ENCODE data around the gene TNS1. TPM values are rescaled to one million over a fixed set of nuclear protein-coding genes. Genes with fewer than 3 reads are reported as not detected.

Gene TNS1
- polyA plus RNA-seq, 4 donors: 56.1 to 65.8 (median 61.6) TPM

DNA sequence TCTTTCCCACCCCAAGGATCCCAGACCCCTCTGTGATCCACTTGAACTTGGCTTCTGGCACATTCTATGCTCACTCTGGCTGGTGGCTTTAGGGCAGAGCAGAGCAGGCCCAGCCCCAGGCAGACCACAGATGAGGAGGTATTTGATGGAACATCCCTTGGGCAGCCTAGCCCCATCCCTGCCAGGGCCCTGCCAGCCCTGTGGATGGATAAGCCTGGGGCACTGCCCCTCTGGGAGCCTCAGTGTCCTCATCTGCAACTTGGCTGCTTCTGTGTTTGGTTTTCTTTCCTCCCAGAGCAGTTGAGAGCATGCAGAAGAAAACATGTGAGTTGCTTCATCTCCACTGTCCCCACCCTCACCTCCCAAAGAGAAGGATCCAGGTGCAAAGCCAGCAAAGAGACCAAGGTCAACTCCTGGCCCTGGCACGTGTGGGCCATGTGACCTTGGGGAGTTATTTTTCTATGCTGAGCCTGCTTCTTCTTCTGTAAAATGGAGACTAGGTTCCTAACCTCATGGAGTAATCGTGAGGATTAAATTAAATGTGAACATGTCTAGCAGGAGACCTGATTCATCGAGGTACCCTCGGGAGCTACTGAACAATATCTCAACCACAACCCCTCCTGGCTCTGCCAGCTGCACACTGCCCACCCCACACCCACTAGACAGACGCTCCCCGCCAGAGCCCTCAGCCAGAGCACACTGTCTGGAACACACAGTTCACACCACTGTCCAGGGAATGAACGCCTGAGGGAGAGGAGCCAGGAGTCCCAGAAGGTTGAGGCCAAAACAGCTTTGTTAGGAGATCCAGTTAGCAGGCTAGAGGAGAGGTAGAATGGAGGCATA, 14.6 kb upstream of the TNS1 start:
- DNase-seq (ENCODE audit: low read depth in 4 of 4, low spot score in 3 of 4): no peak

- DNase-seq (ENCODE audit: low read depth in 4 of 4, low spot score in 3 of 4): no peak
Observed at GRCh38 chr2:218016810-218017209, 14.0 kb upstream of the TNS1 start.

GRCh38 chr2:218015586-218016521, 13.1 kb upstream of the TNS1 start:
- no peak for DNase-seq (ENCODE audit: low read depth in 4 of 4, low spot score in 3 of 4)

DNA sequence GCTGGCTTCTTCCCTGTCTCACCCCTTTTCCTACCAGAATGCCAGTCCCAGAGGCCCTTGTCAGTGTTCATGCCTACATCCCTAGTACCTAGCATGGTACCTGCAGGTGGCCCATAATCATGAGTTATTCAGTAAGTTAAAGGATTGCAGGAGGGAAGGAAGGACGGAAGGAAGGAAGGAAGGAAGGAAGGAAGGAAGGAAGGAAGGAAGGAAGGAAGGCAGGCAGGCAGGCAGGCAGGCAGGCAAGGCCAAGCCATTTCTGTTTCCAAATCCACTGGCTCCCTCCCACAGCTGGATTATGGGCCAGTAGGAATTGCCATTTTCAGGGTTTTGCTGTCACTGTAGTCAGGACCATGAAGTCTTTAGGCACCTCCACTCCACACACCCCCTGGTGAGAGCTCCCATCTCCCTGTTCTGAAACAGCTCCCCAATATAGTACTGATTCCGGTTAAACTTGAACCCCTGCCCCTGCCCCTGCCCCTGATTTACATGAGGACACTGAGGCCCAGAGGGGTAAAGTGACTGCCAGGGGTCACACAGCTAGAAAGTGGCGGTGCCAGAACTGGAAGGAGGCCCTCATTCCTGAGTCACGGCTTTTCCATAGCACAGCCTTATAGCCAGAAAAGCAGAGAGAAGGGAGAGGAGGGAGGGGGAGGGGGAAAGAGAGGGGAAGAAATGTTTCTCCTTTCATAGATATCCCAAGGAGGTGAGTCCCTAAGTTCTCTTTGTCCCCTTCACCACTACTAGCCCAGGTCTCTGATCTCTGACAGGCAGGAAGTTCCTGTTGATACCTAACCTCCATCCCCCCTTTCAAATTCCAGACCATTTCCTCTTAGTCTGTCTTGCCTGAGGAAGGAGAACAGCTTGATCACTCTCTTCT, 12.2 kb upstream of the TNS1 start:
- DNase-seq (ENCODE audit: low read depth in 4 of 4, low spot score in 3 of 4): no peak

DNA sequence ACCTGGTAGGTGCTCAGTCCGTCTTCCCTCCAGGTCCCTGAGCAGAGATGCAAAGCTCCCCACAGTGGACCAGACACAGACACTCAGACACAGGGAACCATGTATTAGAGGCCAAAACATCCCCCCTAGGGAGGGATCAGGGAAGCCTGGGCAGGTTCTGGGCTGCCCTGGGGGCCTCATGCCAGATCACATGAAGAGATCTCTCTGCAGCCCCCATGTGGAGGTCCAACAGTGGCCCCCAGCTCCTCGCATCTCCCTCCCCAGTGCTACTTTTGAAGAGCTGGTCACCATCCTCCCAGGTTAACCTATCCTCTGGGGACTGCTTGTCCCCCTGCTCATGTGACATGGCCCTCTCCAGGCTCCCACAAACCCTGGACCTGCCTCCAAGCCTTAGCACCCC, 10.5 kb upstream of the TNS1 start:
- DNase-seq (ENCODE audit: low read depth in 4 of 4, low spot score in 3 of 4): no peak

GRCh38 chr2:218012284-218012683, 9.5 kb upstream of the TNS1 start:
- no peak for DNase-seq (ENCODE audit: low read depth in 4 of 4, low spot score in 3 of 4)

- no peak for DNase-seq (ENCODE audit: low read depth in 4 of 4, low spot score in 3 of 4)
Observed at GRCh38 chr2:218011653-218012040, 8.9 kb upstream of the TNS1 start.

DNA sequence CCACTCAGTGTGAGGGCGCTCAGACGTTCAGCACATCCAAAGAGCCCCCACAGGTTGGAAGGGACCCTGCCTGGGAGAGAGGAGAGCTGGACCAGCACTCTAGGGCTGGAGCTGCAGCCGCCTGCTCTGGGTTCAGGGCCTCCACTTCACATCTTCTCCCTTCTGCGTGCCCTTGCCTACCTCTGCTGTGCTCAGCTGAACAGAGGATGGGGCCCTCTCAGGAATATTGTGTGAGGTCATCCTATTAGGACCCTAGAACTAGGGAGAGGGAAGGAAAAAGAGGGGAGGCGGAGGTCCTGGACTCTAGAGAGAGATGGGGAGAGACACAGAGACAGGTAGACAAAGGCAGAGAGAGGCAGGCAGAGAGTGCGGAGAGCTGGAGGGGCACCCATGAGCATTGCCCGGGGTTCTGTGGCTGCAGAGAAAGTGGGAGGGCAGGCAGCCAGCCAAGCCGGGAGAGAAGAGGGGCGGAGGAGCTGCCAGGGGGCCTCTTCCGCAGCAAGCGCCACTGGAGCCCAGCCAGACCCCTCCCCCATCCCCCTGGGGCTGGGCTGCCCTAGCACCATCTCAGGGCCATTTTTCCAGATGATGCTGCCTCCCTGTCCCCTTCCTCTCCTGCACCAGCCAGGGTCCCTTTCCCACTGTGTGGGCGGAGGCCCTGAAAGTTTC, 8.3 kb upstream of the TNS1 start:
- DNase-seq (ENCODE audit: low read depth in 4 of 4, low spot score in 3 of 4): no peak

GRCh38 chr2:218010140-218010983, 7.6 kb upstream of the TNS1 start:
- no peak for DNase-seq (ENCODE audit: low read depth in 4 of 4, low spot score in 3 of 4)

DNA sequence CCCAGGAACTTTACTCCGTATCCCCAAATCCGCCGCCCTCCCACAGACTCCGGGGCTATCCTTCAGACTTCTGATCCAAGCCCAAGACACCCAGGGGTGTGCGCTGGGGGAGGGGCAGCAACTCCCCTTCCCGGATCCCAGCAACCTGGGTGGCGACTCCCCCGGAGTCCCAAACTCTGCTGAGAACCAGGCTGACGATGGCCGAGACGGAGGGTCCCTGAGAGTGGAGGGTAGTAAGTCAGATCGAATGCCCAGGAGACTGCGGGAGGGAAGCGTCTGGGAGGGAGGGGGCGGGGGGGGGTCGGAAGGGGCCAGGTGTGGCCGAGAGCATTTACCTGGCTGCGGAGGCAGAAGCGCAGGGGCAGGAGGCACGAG, 7.0 kb upstream of the TNS1 start:
- DNase-seq (ENCODE audit: low read depth in 4 of 4, low spot score in 3 of 4): no peak

DNA sequence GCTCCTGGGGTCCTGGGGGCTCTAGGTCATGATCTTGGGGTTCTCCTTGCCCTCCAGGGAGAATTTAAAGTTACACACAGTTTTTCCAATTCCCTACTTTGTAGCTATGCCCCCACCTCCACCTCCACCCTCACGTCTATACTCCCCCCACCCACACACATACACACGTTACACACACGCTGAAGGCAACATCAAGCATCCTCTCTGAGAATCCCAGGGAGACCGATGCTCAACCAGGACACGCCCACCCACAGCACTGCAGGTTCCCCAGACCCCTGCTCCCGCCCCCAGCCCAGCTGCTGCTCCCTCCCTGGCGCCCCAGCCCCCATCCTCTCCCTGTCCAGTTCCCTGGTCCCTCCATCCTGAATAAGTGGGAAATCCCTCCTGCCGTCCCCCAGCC, 6.4 kb upstream of the TNS1 start:
- DNase-seq (ENCODE audit: low read depth in 4 of 4, low spot score in 3 of 4): no peak

GRCh38 chr2:218008060-218009040, 5.6 kb upstream of the TNS1 start:
- DNase-seq (ENCODE audit: low read depth in 4 of 4, low spot score in 3 of 4): no peak

GRCh38 chr2:218006741-218007140, 3.9 kb upstream of the TNS1 start:
- DNase-seq (ENCODE audit: low read depth in 4 of 4, low spot score in 3 of 4): no peak

DNA sequence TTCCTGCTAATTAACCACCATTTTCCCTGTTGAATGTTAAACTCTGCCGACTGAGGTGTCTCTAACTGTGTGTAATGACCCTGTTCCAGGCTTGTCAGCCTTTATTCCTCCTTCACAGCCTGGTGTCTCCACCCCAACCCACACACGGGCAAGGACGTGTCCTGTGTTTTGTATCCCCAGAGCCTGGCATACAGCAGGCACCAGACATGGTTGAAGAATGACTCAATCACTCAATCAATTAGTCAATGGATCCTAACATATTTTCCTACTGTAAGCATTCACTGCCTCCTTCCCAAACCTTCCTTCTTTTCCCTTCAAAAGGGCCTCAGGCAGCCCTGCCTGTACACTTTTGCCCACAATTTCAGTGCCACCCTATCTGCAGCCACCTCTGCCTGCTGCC, 2.7 kb upstream of the TNS1 start:
- no peak for DNase-seq (ENCODE audit: low read depth in 4 of 4, low spot score in 3 of 4)

DNA sequence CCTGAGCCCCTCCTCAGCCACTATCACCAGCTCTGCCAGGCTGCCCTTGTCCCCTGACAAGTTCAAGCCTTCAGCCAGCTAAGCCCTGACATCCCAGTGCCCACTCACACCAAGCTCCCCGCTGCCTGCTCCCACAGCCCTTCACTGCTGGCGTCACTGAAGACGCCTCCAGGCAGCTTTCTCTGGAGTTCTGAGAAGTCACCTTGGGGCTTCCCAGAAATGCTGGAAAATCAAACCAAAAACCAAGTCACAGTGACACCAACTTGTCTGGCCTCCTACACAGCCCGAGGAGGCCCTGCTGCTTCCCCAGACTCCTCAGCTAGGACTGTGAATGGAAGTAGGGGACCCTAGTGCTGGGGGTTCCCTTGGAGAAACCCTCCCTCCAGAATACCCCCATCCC, 2.2 kb upstream of the TNS1 start:
- DNase-seq (ENCODE audit: low read depth in 4 of 4, low spot score in 3 of 4): no peak

GRCh38 chr2:218003981-218004419, 1.2 kb upstream of the TNS1 start:
- DNase-seq (ENCODE audit: low read depth in 4 of 4, low spot score in 3 of 4): no peak

- DNase-seq (ENCODE audit: low read depth in 4 of 4, low spot score in 3 of 4): no peak
Observed at GRCh38 chr2:218003281-218003944, 618 bp upstream of the TNS1 start.
